PC-3 (cell line): ENCODE measurements around the gene TUBD1. TPM values are rescaled to one million over a fixed set of nuclear protein-coding genes. Genes with fewer than 3 reads are reported as not detected.

Experiments
- ATAC-seq: fragments of 200-7000 bp; cut with Tn5 transposase; 2 replicates; pipeline ENCODE4 v1.9.1; 2020; ENCODE audit warnings: mild to moderate bottlenecking, moderate library complexity
- BruUV-seq: library from RNA; stranded (reverse); fragments of 400-500 nt; replicated peaks from 2 replicates; lab custom pipeline; 2021; lab: Mats Ljungman, UMichigan
- CTCF ChIA-PET: fragments of 300-600 bp; sonication (Branson Sonifier 250); formaldehyde crosslinking; loops from one replicate; lab custom pipeline; 2022; ENCODE audit warnings: antibody characterized with exemption; lab: Charles Lee
- POLR2A ChIA-PET: fragments of 300-600 bp; sonication (Branson Sonifier 250); formaldehyde crosslinking; loops from one replicate; lab custom pipeline; 2022; ENCODE audit warnings: antibody characterized with exemption; ENCODE audit not compliant: unreplicated experiment; lab: Charles Lee
- DNase-seq: peaks from one replicate; pipeline ENCODE4 v3.0.0-alpha.2; 2015
- H2AFZ ChIP-seq: fragments of 300-600 bp; sonication (generic); 2 replicates; pipeline ENCODE4 v1.6.0; 2016; ENCODE audit warnings: antibody characterized with exemption, low read length
- H3F3A ChIP-seq: fragments of 300-600 bp; sonication (generic); one replicate; pipeline ENCODE4 v1.6.0; 2017; ENCODE audit warnings: antibody characterized with exemption, low read length, control low read depth, mild to moderate bottlenecking; ENCODE audit not compliant: unreplicated experiment
- H3K27ac ChIP-seq: fragments of 300-600 bp; sonication (generic); 2 replicates; pipeline ENCODE4 v1.5.1; 2016; ENCODE audit warnings: mild to moderate bottlenecking, low read length
- H3K27me3 ChIP-seq: fragments of 300-600 bp; sonication (generic); 2 replicates; pipeline ENCODE4 v1.6.1; 2016; ENCODE audit warnings: low read length, mixed read lengths
- H3K36me3 ChIP-seq: fragments of 300-600 bp; sonication (generic); 2 replicates; pipeline ENCODE4 v1.6.1; 2016; ENCODE audit warnings: low read depth, mixed run types, low read length, mixed read lengths
- H3K4me1 ChIP-seq: fragments of 300-600 bp; sonication (generic); 2 replicates; pipeline ENCODE4 v1.5.1; 2016; ENCODE audit warnings: low read length; ENCODE audit not compliant: insufficient read depth
- H3K4me2 ChIP-seq: fragments of 300-600 bp; sonication (generic); 2 replicates; pipeline ENCODE4 v1.6.0; 2016; ENCODE audit warnings: low read length
- H3K4me3 ChIP-seq: fragments of 300-600 bp; sonication (generic); 2 replicates; pipeline ENCODE4 v1.5.1; 2016; ENCODE audit warnings: mild to moderate bottlenecking, low read length, mixed read lengths
- H3K79me2 ChIP-seq: fragments of 300-600 bp; sonication (generic); 2 replicates; pipeline ENCODE4 v1.6.1; 2017; ENCODE audit warnings: low read length, mixed read lengths
- H3K9ac ChIP-seq: fragments of 300-600 bp; sonication (generic); 2 replicates; pipeline ENCODE4 v1.6.0; 2016; ENCODE audit warnings: mild to moderate bottlenecking, low read length
- H3K9me2 ChIP-seq: fragments of 300-600 bp; sonication (generic); replicated peaks from 2 replicates; pipeline ENCODE4 v1.6.1; 2016; ENCODE audit warnings: mixed run types, low read length, mixed read lengths
- H3K9me3 ChIP-seq: fragments of 300-600 bp; sonication (generic); 2 replicates; pipeline ENCODE4 v1.6.1; 2016; ENCODE audit warnings: low read length, mixed read lengths
- H4K20me1 ChIP-seq: fragments of 300-600 bp; sonication (generic); 2 replicates; pipeline ENCODE4 v1.6.1; 2016; ENCODE audit warnings: low read length, mixed read lengths
- CTCF ChIP-seq: fragments of 300-600 bp; sonication (generic); conservative IDR thresholded peaks from 2 replicates; pipeline ENCODE4 v1.5.1; 2017; ENCODE audit warnings: antibody characterized with exemption, low read depth, mild to moderate bottlenecking, low read length
- EZH2 ChIP-seq: fragments of 300-600 bp; sonication (generic); IDR thresholded peaks from one replicate; pipeline ENCODE4 v1.6.1; 2017; ENCODE audit warnings: antibody characterized with exemption, mild to moderate bottlenecking, low read length; ENCODE audit not compliant: unreplicated experiment
- EZH2phosphoT487 ChIP-seq: fragments of 300-600 bp; sonication (generic); IDR thresholded peaks from 2 replicates; pipeline ENCODE4 v1.6.1; 2018; ENCODE audit warnings: mild to moderate bottlenecking, antibody characterized with exemption, low read length, borderline replicate concordance
- intact Hi-C: fragments of 100-400 bp; cut with micrococcal nuclease; formaldehyde crosslinking; loops from 2 replicates; pipeline ENCODE4 v1.9.0; 2023
- total RNA-seq: library from RNA; depleted of rRNA; stranded (reverse); fragments of >200 nt; gene quantifications from 2 replicates; pipeline ENCODE4 v1.2.3, GENCODE V29; 2014

Gene TUBD1
- total RNA-seq, 1 experiment from 2014 or later, result 8.2 TPM

- peaks cover 4% of the 10 kb centered on the region; the same call in 1 of the 2 replicates for H3K4me1 ChIP-seq
- no peaks in the 10 kb centered on the region for H3K79me2 ChIP-seq
- CTCF ChIA-PET, result no interaction called here
- no peaks in the 10 kb centered on the region for H4K20me1 ChIP-seq
- H3K36me3 ChIP-seq, result peaks cover 20% of the 10 kb centered on the region
- intact Hi-C loops, result no loop called here
- no peaks in the 10 kb centered on the region for H3K9me3 ChIP-seq
- no peak overlapping the region for H3K9ac ChIP-seq
- no peaks in the 10 kb centered on the region for H3K27me3 ChIP-seq
- H3K4me3 ChIP-seq, result no peak overlapping the region
- ATAC-seq (no peak), DNase-seq (no peak)
- no peaks in the 10 kb centered on the region for H3K9me2 ChIP-seq
- H3K4me2 ChIP-seq, result no peak overlapping the region
- no peaks in the 10 kb centered on the region for H3F3A ChIP-seq
- TF ChIP-seq EZH2, result no peak
- TF ChIP-seq EZH2phosphoT487, result no peak
- no peak for TF ChIP-seq CTCF
- no peak overlapping the region for H3K27ac ChIP-seq
- BruUV-seq, result no TSS peak
- POLR2A ChIA-PET, result no interaction called here
- no peak overlapping the region for H2AFZ ChIP-seq
Measured at GRCh38 chr17:59870482-59870881, 22.3 kb downstream of the TUBD1 start.

- intact Hi-C loops, result no loop called here
- no peaks in the 10 kb centered on the region for H3K9me3 ChIP-seq
- CTCF ChIA-PET, result interaction anchor here (0.6 kb wide), 1 partner anchor 165 kb away, joined by 8 read pairs; no protein-coding TSS in a partner anchor
- H3K9ac ChIP-seq, result no peak overlapping the region
- H2AFZ ChIP-seq, result no peak overlapping the region
- H3K36me3 ChIP-seq, result peaks cover 16% of the 10 kb centered on the region; the same call in 1 of the 2 replicates
- no peaks in the 10 kb centered on the region for H3F3A ChIP-seq
- H3K79me2 ChIP-seq, result no peaks in the 10 kb centered on the region
- DNase-seq, result no peak
- H3K27ac ChIP-seq, result no peak overlapping the region
- H3K4me2 ChIP-seq, result no peak overlapping the region
- BruUV-seq, result no TSS peak
- no peaks in the 10 kb centered on the region for H3K9me2 ChIP-seq
- H3K4me1 ChIP-seq, result peaks cover 4% of the 10 kb centered on the region; the same call in 1 of the 2 replicates
- no peaks in the 10 kb centered on the region for H4K20me1 ChIP-seq
- no peak for ATAC-seq
- H3K4me3 ChIP-seq, result no peak overlapping the region
- TF ChIP-seq EZH2phosphoT487, result no peak
- POLR2A ChIA-PET, result interaction anchor here (0.7 kb wide), 1 partner anchor 23 kb away, joined by 15 read pairs; the partner anchor contains the start of gene TUBD1
- H3K27me3 ChIP-seq, result no peaks in the 10 kb centered on the region
Measured at GRCh38 chr17:59869941-59870218, 22.9 kb downstream of the TUBD1 start.

- Histone ChIP-seq H4K20me1 (no peaks in the 10 kb centered on the region), H3F3A (no peaks in the 10 kb centered on the region), H3K9me3 (no peaks in the 10 kb centered on the region), H2AFZ (no peak overlapping the region), H3K4me2 (no peak overlapping the region), H3K9me2 (no peaks in the 10 kb centered on the region), H3K9ac (no peak overlapping the region), H3K4me3 (no peak overlapping the region), H3K36me3 (peaks cover 5% of the 10 kb centered on the region; the same call in 1 of the 2 replicates), H3K4me1 (0 out of 2 replicates have a peak, but pooled peaks cover 7% of the 10 kb centered on the region), H3K79me2 (no peaks in the 10 kb centered on the region), H3K27ac (no peak overlapping the region), H3K27me3 (no peaks in the 10 kb centered on the region)
- ChIA-PET POLR2A (interaction anchor here (0.6 kb wide), 1 partner anchor 10 kb away, joined by 3 read pairs; no protein-coding TSS in a partner anchor), CTCF (no interaction called here)
- BruUV-seq, result no TSS peak
- ATAC-seq, result no peak; the same call in 1 of the 2 replicates
- intact Hi-C loops, result no loop called here
- no peak for DNase-seq
- TF ChIP-seq EZH2phosphoT487 (no peak), EZH2 (no peak), CTCF (no peak)
Measured at GRCh38 chr17:59863616-59864015, 29.1 kb downstream of the TUBD1 start.
